HG03558 (cell line): ENCODE measurements around the gene LMLN.
"Not testable (repeated sequence)": the region's sequence is repeated elsewhere in the genome, so short reads cannot be mapped to it uniquely, and the experiment has no call there.

Experiments used
- ATAC-seq: cut with Tn5 transposase; IDR thresholded peaks from one replicate; pipeline ENCODE4 v1.9.1; 2021; ENCODE audit warnings: moderate number of reproducible peaks; ENCODE audit not compliant: unreplicated experiment; ENCODE audit errors: extremely low read depth

The LMLN gene

GRCh38 chr3:197959891-197960693, at the start of gene LMLN:
LMLN (plus strand) TSS chr3:197960217; CDS start chr3:197960246, 29 bp downstream.
- ATAC-seq: peak; percentile 95

DNA sequence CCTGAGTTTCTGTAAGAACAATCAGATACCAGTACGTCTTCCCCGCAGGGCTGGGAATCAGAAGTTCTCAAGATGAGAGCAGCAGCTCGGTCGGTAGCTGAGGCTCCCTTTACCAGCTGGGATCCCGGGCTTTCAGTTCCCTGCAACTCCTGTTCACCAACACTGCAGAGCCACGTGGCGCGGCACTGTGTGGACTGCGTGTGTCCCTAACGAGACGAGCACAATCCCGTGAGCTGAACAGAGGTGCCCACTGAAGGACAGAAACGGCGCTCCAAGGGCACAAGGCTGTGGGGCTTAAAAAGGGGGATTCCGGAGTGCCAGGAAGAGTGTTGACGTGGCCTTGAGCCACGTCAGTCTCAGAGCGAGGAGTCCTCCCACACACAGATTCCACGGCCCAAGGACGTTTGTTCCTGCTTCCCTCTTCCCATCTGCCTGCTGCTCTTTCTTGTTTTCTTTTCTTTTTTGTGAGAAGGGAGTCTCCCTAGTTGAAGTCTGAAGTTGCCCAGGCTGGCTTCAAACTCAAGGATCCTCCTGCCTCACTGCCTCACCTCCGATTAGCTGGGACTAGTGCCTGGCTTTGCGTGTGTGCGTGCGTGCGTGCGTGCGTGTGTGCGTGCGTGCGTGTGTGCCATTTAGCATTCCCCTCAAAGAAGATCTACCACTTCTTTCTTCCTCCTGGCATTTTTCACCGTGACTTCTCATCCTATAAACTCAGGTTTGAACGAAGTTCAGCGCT, 47.1 kb upstream of the LMLN start:
- no peak for ATAC-seq

DNA sequence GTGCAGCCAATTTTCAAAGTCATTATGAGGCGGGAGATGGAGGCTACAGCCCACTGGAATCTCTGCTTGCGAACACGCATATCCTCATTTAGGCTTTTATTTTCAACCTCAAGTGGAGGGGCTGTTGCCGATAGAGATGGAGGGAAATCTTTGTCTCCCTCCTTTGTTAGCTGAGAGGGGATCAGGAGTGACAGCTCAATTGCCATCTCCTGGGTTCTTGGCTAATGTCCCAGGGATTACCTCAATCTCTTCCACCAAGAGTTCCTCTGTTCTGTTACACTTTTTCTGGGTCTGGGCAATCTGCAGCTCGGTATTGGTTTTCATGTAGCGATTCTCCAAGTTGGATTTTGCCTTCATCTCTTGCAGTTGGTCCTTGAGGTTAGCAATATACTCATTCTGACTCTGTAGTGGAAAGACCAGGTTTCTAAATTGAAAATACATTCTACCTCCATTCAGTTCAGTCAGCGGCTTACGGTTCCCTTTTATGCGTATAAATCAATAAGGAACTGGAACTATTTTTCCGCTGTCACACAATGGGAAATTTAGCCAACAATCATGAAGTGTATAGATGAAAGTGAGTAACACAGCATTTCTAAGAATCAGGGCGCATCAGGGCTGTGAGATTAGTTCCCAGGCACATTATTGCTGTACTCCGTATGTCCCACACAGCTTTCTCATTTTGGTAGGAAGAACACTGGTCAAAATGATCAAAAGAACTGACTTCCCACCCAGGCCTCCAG, 46.2 kb upstream of the LMLN start:
- no peak for ATAC-seq

GRCh38 chr3:197921429-197922275, 38.4 kb upstream of the LMLN start:
- not testable (repeated sequence) for ATAC-seq

DNA sequence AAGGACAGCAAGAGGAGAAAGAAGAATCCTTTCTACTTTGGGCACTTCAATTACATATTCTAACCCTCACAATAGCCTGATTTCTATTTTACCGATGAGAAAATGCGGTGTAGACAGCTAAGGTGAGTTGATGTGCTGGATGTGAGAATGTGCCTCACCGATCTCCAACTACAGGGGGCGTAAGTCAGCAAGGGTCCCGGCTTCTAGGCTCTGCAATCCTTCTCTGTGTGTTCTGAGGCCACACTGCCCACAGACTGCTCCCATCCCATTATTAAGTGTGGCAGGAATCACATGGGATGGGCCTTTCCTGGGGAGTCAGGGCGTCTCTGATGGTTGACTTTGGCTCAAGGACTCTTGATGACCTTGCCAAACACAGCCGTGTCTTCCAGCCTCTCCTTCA, 33.6 kb upstream of the LMLN start:
- ATAC-seq: no peak

DNA sequence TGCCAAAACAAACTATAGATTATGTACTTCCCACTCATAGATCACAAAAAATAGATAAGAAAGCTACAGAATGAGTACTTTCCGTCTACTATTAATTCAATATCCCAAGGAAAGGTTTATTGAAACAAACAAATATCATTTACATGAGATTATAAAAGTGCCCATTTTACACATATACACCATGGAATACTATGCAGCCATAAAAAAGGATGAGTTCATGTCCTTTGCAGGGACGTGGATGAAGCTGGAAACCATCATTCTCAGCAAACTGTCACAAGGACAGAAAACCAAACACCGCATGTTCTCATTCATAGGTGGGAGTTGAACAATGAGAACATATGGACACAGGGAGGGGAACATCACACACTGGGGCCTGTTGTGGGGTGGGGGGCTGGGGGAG, 32.4 kb upstream of the LMLN start:
- not testable (repeated sequence) for ATAC-seq

DNA sequence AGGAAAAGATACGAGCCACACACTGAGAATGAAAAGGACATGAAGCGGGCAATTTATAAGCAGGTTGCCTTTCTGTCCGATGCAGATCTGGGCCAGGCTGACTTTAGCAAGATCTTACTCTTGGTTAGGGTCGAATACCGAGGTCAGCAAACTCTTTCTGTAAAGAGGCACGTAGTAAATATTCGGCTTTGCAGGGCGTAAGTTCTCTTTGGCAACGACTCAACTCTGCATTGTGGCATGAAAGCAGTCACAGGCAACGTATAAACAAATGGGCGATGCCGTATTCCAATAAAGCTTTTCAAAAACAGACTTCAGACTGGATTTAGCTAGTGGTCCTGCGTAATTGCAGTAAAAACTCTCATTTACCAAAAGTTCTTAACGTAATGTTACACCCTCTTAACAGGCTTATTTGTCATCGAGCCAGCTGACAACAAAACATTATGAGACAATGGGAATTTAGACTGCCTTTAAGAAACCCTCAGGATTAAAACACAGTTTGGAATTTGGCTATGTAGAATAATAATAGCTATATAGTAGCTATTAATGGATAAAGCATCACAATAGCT, 23.1 kb upstream of the LMLN start:
- ATAC-seq: no peak

DNA sequence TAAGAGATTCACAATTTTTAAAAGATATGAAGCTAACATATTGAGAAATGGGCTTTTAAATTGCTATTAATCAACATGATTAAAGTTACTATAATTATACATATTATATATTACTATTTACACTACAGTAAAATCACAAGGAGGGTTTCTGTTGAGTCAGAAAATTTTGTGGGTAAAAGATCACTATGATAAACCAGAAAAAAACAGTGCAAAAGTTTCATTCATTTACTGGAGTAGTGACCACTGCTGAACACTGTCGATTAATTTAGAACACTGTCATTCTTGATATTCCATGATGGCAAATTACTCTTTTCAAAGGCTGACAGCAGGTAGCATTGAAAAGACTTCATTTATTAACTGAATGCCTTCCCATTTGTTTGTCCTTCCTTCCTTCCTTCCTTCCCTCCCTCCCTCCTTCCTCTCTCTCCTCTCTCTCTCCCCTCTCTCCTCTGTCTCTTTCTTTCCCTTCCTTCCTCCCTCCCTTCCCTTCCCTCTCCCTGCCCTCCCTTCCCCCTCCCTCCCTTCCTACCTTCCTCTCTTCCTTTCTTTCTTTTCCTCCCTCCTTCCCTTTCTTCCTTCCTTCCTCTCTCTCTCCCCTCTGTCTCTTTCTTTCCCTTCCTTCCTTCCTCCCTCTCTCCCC, 19.2 kb upstream of the LMLN start:
- no peak for ATAC-seq

GRCh38 chr3:197942956-197943556, 17.0 kb upstream of the LMLN start:
- no peak for ATAC-seq

DNA sequence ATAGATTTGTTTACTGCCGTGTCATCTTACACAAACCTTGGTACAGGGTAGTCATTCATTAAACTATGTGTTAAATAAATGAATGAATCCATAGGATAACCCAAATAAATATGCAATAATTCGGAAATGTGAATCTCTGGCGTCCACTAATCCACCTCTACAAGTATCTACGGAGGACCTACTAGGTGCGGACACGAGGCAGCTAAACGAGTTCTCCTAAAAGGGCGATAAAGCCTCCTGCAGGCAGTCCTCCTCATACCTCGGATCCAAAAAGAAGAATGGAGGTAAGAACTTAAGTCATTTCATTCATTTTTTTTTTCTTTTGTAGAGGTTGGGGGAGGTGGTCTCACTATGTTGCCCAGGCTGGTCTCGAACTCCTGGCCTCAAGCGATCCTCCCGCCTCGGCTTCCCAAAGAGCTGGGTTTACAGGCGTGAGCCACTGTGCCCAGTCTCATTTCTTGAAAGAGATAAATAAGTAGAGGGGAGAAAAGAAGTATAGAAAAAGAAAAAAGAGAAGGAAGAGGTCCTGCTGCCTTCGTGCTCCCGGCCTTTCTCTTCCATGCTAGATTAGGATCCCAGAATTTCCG, 10.7 kb upstream of the LMLN start:
- no peak for ATAC-seq

- ATAC-seq: peak; percentile 83
Observed at GRCh38 chr3:197949778-197950676, 10.0 kb upstream of the LMLN start, which contains the start of gene RPL35A. RPL35A (plus strand) TSS chr3:197950190; CDS start chr3:197950968, 778 bp downstream.

GRCh38 chr3:197950677-197951061, 9.3 kb upstream of the LMLN start:
- no peak for ATAC-seq

DNA sequence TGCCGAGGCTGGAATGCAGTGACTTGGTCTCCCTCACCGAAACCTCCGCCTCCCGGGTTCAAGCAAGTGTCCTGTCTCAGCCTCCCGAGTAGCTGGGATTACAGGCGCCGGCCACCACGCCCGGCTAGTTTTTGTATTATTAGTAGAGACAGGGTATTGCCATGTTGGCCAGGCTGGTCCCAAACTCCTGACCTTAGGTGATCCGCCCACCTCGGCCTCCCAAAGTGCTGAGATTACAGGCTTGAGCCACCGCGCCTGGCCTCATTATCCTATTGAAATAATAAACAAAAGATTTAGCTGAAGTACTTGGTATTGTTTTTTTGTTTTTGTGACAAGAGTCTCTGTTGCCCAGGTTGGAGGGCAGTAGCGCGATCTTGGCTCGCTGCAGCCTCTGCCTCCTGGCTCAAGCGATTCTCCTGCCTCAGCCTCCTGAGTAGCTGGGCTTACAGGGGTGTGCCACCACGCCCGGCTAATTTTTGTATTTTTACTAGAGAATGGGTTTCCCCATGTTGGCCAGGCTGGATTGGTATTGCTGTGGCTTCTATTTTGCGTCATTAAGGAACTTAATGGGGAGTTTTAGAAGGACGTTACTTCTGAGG, 8.5 kb upstream of the LMLN start:
- no peak for ATAC-seq

GRCh38 chr3:197952440-197952839, 7.6 kb upstream of the LMLN start:
- ATAC-seq: no peak

GRCh38 chr3:197953325-197953724, 6.7 kb upstream of the LMLN start:
- no peak for ATAC-seq

DNA sequence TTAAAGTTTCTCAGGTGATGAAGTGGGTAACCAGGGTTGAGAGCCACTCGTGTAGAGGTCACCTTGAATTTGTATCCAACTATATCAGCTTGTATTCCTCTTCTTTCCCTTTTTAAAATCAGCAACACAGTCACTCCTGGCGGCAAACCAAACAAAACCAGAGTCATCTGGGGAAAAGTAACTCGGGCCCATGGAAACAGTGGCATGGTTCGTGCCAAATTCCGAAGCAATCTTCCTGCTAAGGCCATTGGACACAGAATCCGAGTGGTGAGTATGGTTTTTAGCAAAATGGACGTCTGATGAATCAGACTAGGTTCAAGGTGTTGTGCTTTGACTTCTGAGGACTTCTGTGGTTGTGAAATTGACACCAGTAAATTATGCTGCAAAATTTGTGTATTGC, 6.1 kb upstream of the LMLN start:
- no peak for ATAC-seq

DNA sequence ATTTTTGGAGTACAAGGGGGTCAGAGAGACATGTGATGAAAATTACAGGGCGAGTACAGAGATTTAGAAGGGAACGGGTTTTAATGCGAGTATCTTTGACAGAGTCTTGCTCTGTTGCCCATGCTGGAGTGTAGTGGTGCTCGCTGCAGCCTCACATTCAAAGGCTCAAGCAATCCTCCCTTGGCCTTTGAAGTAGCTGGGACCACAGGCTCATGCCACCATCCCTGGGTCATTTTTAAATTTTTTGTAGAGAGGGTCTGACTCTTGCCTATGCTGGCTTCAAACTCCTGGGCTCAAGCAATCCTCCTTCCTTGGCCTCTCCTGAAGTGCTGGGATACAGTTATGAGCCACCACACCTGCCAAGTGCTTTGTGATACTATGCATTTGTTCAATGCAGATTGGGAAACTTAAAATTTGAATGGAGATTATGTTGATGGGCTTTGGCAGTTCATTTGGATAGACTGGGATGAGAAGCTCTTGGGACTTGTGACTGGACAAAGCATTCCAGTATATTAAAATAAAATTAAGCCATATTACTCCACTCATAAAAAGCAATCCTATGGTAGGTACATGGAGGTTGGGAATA, 4.0 kb upstream of the LMLN start:
- ATAC-seq: no peak
